ENCODE measurements around the gene CCDC191.

CCDC191 gene

GRCh38 chr3:113952921-113953320, 103.4 kb downstream of the CCDC191 start:
- DNase-seq = no peak

GRCh38 chr3:113948015-113948917, 108.1 kb downstream of the CCDC191 start:
- DNase-seq = peak in 1 of 2 experiments; percentile 47

- peak; percentile 76 to 78 for DNase-seq
Measured at GRCh38 chr3:113947372-113948014, 108.8 kb downstream of the CCDC191 start, which contains the start of gene ZDHHC23. ZDHHC23 (plus strand) TSS chr3:113948013; CDS start chr3:113948803, 790 bp downstream.

GRCh38 chr3:113946831-113947230, 109.5 kb downstream of the CCDC191 start:
- DNase-seq = no peak

- DNase-seq = no peak
Measured at GRCh38 chr3:113927556-113927955, 128.8 kb downstream of the CCDC191 start.

- no peak for DNase-seq
Measured at GRCh38 chr3:113914646-113915045, 141.7 kb downstream of the CCDC191 start.
